HG03196 (cell line): Measurements from ENCODE around the gene GSN.

Experiments used
- ATAC-seq: cut with Tn5 transposase; IDR thresholded peaks from one replicate; pipeline ENCODE4 v1.9.1; 2021; ENCODE audit not compliant: unreplicated experiment

The GSN gene

GRCh38 chr9:121322037-121322736 lies 54.2 kb downstream of the GSN start:
- no peak for ATAC-seq

- ATAC-seq, result no peak
These were observed 54.9 kb downstream of the GSN start for GRCh38 chr9:121322737-121323448.

- no peak for ATAC-seq
These were observed 55.6 kb downstream of the GSN start for GRCh38 chr9:121323449-121324151.

GRCh38 chr9:121324316-121324715 lies 56.4 kb downstream of the GSN start:
- no peak for ATAC-seq

- ATAC-seq, result no peak
These were observed 56.8 kb downstream of the GSN start for GRCh38 chr9:121324755-121325154.

GRCh38 chr9:121325387-121325786 lies 57.4 kb downstream of the GSN start:
- no peak for ATAC-seq

- no peak for ATAC-seq
These were observed 58.3 kb downstream of the GSN start for GRCh38 chr9:121326130-121326838.

GRCh38 chr9:121326901-121327613 lies 59.1 kb downstream of the GSN start:
- no peak for ATAC-seq

GRCh38 chr9:121328476-121328875 lies 60.5 kb downstream of the GSN start:
- no peak for ATAC-seq

- no peak for ATAC-seq
These were observed 61.1 kb downstream of the GSN start for GRCh38 chr9:121328876-121329681.

GRCh38 chr9:121331549-121331948 lies 63.6 kb downstream of the GSN start:
- no peak for ATAC-seq

GRCh38 chr9:121331992-121332685 lies 64.2 kb downstream of the GSN start:
- ATAC-seq, result no peak

GRCh38 chr9:121333950-121334773 lies 66.2 kb downstream of the GSN start:
- no peak for ATAC-seq

- no peak for ATAC-seq
These were observed 68.7 kb downstream of the GSN start for GRCh38 chr9:121336665-121337064.

- no peak for ATAC-seq
These were observed 71.5 kb downstream of the GSN start for GRCh38 chr9:121339437-121339836.

- ATAC-seq, result no peak
These were observed 72.9 kb downstream of the GSN start for GRCh38 chr9:121340676-121341392.

- ATAC-seq, result no peak
These were observed 76.2 kb downstream of the GSN start for GRCh38 chr9:121344184-121344583.

- no peak for ATAC-seq
These were observed 77.1 kb downstream of the GSN start for GRCh38 chr9:121345070-121345469.
